NCI-H2081 treated with DMSO at 0.1 percent for 48 hours (cell line): ENCODE data around the gene AGPAT3.

Source experiments
- DNase-seq: peaks from one replicate; lab custom pipeline; 2025; lab: John Stamatoyannopoulos, UW

Gene AGPAT3

DNA sequence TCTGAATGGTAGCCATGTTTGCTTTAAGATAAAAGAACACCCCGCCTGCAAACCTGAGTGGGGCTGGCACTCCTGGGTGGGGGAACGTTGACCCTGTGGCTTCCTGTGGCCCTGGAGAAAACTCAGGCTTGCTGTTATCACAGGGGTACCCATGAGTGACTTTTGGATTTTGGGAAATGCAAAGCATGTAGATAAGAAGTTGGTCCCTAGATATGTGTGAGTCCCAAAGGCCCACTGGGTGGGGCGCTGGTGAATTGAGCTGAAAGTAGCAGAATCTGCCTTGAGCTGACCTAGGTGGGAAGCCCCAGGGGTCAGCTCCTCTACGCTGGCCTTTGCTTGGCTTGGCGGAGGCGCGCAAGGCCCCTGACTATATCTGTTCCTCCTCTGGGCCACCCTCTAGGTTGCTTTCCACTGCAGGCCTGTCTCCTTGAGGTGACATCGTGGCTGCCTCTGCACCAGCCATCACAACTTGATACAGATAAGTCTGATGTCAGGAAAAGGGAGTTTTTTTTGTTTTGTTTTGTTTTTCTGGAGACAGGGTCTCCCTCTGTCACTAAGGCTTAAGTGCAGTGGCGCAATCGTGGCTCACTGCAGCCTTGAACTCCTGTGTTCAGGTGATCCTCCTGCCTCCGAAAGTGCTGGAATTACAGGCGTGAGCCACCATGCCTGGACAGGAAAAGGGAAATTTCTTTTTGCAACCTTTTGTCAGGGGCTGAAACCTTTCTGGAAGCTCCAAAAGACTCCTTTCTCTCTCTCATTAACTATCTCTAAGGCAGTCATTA, 72.2 kb downstream of the AGPAT3 start:
- DNase-seq, result no peak

DNA sequence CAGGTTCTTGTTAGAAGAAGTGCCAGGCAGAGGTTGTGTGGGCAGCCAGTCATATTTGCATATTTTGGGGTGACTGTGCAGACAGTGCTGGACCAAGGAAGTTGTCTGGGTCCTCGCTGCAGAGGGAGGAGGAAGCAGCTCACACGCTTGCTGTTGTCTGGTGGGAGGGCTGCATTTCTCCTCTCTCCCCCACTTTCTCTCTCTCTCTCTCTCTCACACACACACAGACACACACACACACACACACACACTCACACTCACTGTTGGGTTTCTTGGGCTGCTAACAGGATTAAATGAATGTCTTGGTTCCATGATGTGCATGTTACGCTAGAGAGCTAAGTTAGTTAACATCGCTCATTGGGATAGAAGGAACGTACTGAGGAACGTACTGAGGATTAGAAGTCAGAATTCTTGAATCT, 72.9 kb downstream of the AGPAT3 start:
- DNase-seq, result no peak

DNA sequence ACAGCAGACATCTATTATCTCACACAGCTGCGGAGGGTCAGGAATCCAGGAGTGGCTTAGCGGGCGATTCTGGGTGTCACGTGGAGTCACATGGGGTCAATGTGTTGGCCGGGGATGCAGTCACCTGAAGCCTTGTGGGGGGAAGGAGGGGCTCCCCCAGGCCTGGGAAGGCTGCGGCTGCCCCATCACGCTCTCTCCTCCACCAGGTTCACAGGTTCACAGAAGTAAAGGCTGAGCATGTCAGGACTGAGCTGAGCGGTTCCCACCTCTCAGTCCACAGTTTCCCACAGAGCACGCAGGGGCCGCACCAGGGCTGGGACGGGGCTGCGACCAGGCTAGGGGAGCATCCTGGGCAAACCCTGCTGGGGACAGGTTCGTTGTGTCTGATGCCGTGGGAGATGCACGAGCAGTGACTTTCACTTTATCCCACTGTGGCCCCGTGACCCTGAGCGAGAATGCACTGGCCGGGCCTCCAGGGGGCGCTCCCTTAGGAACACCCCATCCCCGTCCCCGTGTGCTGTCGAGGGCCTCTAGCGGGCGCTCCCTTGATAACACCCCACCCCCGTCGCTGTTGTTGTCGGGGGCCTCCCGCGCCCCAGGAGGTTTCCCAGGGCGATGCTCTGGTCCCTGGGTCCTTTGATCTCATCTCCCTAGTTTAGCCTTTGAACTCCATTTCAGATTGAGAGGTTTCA, 73.9 kb downstream of the AGPAT3 start:
- DNase-seq, result no peak

DNA sequence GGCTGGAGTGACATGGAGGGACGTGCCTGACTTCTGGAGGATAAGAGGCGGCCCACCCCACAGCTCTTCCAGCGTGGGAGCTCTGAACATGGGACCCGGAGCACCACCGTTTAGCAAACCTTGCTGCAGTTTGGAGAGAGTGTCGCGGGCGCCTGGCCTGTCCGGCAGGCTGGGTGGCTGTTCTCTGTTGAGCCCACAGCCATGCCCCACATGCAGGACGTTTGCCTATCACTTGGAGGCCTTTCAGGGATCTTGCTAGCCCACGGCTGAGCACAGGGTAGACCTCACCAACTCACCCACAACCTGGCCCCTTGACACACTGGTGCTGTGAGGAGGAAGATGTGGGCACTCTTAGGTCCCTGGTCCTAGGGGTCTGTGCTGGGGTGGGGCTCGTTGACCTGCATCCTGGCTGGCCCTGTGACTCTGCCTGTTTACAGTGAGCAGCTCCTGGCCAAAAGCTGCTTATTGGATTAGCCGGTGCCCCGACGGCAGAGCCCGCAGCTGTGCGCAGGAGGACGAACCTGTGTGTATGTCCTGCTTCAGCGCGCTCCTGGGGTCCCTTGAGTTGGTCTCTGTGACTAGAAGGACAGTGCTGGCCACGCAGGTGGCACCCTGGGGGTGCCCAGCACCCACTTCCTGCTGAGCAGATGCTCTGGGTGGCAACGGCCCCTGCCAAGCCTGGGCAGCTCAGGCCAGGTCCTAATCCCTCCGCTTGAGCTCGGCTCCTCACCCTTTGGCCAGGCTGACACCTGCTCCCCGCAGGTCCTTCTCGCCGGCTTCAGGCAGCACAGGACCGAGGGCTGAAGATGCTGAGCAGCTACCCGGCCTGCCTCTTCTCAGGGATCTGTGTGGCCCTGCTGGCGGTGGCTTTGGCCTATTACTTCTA, 74.7 kb downstream of the AGPAT3 start:
- DNase-seq, result no peak

DNA sequence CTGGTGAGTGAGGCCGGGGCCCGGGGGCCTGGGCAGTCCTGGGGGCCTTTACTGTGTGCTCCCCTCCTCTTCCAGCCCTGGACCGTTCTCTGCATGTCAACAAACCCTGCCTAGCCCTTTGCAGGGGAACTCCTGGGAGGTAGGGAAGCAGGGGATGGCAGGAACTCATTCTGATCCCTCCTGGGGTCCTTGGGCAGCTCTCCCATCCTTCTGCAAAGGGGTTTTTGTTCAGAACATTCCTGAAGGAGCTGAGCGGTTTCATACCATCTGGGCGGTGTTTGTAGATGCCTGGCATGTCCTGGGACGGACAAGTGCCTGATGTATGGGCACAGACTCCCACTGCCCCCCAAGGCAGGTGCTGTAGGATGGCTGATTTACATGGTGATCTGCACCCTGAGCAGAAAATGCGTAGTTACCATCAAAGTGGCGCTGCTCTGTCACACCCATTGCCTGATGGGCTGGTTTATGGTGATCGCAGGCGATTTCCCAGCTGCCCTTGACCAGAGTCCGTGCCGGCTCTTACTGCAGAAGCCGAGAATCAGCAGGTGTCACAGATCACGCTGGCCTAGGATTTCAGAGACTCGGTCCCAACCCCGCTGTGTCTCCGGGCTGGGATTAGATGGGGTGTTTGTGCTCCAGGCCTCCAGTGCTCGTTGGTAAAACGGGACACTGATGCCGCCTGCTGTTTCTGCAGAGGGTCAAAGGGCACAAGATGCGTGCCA, 75.5 kb downstream of the AGPAT3 start:
- no peak for DNase-seq

DNA sequence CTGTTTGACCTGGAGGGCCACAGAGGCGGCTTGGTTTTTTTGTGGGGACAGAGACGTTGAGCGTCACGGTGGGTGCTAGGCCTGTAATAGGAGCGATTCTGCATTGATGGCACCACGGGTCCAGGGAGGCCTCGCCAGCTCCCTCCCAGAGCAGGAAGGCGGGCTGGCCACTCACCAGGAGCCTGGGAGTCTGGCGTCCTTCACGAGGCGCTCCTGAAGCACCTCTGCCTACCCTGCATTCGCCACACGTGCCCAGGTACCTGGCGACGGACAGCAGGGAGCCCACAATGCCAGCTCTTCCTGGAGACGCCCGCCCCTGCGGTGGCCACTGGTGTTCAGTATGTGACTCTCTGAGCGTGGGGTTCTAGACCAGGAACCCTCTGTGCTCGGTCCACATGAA, 77.2 kb downstream of the AGPAT3 start:
- DNase-seq, result no peak

DNA sequence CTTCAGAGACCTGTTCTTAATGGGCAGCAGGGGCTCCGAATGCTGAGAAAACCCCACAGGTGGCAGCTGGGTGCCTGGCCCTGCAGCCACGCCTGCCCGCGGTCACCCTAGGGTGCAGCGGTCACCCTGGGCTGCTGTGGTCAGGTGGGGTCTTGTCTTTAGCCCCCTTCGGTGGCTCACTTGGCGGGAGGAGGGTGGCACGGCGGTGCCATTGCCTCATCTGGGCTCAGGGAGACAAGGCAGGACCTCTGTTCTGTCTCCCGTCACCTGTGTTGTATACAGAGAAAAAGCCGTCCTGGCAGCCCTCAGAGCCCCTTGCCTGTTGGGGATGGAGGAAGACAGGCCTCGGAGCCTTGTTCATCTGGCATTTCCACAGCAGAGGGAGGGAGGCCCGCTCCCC, 77.6 kb downstream of the AGPAT3 start:
- DNase-seq, result no peak

DNA sequence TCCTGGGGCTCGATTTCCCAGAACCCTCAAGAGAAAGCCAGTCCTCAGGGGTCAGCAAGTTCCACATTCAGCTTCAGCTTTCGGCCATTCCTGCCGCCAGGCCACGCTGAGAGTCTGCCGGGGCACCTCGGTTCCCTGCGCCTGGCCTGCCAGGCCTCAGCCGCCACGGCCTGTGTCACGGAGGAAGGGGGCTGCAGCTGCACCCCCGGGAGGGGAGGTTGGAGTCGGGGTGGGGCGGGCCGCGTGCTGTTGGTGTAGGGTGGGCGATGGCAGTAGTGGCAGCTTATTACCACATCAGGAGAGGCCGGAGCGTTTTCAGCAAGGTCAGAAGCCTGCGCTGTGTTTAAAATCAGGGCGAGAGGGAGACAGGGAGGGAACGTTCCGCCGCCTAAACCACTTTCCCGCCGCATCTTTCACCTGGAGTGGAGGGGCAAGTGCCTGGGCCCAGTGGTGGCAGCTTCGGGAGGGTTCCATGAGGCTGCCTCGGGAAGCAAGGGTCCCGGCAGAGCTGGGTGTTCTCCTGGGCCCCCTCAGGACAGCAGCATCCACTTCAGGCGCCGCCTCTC, 78.6 kb downstream of the AGPAT3 start:
- no peak for DNase-seq

DNA sequence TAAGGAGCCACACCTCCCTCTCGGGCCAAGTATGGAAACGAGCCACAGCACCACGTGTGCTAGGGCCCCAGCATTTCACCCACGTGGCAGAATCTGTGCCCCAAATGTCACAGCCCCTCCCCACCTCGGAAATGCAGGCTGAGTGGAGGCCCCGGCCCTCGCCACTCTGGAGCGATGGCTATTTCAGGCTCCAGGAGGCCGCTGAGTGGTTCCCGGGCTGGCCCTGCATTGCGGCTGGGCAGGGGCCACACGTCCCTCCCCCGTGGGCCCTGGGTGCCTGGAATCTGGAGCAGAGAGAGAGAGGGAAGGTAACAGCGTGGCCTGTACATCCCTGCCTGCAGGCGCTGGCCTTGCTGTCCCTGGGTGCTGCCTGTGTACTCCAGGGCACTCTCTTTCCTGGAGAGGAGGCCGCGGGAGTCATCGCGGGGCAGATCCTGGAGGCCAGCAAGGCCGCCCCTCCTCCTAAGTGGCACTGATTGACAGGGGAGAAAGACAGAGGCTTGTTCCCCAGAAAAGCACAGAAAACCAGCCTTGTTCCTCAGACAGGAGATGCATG, 79.1 kb downstream of the AGPAT3 start:
- no peak for DNase-seq

DNA sequence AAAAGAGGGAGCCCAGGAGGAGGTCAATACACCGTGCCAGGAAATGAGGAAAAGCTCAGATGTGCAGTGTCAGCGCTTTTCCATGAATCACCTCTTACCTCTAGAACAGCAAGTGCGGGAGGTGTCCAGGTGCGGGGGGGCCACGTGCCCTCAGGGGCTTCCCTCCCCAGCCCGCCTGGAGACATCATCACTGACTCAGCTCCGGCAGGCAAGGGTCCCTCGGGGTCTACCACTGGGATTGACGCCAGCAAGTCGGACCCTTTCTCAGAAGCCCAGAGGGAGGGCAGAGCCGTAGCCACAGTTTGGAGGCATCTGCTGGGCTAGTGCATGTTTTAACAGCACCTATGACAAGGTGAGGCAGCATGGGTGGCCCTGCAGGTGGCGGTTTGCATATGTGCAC, 79.7 kb downstream of the AGPAT3 start:
- no peak for DNase-seq

DNA sequence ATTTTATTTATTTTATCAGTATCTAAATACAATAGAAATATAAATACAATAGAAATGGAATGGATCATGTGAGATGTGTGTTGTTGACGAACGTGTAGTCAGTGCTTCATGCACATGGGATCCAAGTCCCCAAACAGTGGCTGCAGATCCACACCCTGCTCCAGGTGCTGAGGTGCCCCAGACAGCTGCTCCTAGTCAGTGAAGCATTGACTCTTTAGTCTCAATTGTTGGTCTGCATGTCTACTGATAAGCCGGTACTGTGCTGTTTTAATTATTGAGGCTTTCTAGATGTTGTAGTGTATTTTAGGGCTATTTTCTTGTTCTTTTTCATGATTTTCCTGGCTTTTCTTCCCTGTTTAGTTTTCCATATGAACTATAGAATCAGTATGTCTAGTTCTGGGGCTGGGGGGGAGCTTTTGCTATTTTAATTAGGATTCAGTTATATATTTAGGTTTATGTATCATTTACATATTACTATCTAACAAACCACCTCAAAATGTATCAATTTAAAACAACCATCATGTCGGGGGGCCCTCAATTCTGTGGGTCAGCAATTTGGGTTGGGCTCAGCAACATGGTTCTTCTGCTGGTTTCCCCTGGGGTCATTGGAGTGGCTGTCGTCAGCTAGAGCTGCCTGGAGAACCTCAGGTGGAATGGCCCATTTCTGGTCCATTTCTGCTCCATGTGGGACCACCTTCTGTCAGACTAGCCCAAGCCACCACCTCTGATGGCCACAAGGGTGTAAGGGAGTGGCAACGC, 83.9 kb downstream of the AGPAT3 start:
- no peak for DNase-seq

DNA sequence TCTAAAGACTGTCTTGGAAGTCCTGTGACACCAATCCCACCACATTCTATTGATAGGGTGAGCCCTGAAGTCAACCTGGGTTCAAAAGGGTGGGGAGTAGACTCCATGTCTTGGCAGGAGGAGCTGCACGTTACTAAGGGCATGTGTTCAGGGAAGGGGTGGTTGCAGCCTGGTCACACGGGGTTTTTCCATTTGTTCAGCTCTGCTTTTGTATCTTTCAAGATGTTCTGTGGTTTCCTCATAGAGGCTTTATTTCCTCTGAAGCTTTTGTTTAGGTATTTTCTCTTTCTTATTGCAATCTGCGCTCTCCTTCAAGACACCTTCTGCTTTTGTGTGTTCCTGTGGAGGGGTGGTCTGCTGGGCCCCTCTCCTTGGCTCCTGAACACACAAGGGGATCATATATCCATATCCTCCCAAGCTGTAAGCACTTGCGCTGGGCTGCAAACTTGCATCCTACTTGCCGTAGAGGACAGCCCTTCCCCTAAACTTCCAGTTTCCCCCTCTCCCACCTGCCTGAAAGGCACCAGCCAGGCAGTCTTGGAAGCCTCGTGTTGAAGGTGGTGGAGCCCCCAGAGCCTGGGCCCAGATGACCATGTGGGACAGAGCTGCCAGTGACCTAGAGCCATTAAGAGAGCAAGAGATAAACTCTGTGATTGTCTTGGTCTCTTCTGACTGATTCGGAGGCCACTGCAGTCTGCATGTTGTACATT, 84.6 kb downstream of the AGPAT3 start:
- DNase-seq, result no peak

DNA sequence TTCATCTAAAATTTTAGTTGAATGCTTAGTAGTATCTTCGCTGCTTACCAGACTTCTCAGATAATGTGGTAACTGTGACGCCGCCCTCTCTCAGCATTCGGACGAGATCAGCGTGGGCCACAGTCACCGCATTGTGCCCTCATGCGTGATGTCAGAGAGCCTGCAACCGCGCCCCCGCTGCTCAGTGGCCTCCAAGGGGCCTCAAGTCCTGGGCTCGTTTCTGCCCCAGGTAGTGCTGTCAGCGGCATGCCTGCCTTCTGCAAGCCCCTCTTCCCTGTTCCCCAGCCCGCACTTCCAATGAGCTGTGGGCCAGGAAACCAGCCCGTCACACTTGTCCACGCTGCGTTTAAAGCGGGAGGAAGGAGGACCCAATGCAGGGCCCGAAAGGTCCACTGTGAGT, 85.5 kb downstream of the AGPAT3 start:
- no peak for DNase-seq

DNA sequence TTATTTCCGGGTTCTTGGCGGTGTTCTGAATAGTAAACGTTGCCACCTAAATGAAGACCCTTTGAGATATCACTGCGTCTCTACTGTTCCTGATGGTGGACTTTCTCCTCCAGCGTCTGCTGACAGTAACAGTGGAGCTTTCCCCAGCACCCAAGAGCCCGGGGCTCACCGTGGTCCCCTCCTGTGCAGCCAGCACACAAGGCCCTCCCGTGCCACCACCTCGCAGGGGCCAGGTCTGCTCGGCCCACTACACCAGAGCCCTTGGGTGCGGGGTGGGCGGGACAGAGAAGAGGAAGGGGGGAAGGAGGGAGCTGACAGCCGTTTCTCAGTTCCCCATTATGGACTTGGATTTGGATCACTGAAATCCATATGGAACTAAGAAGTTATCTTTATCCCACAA, 85.9 kb downstream of the AGPAT3 start:
- no peak for DNase-seq

DNA sequence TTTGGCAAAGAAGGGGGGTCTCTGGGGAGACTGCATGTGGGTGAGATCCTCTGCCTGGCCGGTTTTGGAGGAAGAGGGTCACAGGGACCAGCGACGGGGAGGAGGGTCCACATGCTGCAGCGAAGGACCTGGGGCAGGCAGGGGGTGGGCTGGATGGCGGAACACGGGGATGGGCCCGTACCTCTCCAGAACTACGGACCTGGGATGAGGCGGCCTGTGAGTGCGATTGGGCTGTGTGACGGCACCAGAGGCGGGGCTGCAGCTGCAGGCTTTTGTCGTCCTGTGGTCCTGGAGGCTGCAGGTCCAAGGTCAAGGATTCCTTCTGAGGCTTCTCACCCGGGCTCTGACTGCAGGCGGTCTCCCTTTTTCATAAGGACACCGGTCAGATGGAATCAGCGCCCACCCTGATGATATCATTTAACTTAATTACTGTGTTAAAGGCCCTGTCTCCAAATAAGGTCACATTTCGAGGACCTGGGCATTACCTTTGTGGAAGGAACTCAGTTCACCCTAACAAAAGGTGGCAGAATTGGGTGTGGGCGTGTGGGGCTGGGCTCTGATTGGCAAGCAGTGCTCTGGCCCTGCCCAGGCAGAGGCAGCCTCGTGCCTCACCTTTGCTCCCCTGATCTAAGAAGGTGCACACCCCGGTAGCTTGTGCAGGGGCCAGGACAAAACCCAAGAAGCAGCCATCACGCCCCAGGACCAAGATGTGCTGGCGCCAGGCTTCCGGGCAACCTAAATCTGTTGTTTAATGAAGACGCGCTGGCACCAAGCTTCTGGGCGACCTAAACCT, 87.1 kb downstream of the AGPAT3 start:
- DNase-seq, result no peak

DNA sequence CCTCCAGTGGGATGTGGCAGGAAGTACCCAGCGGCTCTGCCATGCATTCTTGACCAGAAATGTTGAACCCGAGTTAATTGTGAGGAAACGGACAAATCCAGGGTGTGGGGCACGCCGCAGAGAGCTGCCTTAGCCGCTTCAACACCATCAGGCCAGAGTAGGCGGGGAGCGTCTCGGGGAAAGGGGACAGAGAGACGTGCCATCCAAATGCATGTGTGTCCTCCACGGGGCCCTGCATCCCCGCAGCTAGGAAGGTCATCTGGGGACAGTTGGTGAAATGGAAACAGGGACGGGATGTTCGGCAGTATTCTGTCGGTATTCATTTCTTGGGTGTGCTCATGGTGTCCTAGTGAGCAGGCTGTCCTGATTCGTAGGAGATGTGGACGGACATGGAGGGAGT, 88.0 kb downstream of the AGPAT3 start:
- no peak for DNase-seq

DNA sequence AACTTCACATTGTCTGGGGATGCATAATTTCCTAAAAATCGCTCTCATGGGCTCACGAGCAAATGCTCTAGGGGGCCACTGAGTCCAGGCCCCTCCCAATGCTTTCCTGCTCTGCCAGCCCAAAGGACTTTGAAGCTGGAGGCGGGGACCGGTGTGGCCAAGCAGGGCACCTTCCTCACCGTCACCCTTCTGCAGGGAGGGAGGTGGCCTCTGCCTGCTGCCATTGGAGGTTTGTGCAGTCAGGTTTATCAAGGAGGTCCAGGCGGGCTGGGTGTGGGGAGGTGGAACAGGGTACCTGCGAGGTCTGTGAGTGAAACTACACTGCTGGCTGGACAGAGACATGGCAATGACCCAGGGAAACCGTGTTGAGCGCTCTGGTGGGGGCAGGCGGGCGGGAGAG, 89.0 kb downstream of the AGPAT3 start:
- DNase-seq, result no peak

DNA sequence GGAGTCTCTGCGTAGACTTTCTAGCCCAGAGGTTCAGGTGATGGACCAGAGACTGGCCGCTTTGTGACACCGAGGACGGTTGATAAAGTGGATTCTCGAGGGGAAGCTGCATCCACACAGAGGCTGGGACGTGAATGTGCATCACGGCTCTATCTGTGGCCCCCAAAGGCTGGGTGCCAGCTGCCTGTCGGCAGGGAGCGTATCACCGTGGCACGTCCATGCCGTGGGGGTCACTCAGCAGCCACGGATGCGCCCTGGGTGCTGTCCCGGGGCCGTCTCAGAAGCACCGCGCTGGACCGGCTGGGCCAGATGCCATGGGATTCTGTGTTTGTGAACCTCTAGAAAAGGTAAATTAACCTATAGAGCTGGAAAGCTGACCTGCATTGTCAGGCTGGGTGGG, 89.9 kb downstream of the AGPAT3 start:
- no peak for DNase-seq

DNA sequence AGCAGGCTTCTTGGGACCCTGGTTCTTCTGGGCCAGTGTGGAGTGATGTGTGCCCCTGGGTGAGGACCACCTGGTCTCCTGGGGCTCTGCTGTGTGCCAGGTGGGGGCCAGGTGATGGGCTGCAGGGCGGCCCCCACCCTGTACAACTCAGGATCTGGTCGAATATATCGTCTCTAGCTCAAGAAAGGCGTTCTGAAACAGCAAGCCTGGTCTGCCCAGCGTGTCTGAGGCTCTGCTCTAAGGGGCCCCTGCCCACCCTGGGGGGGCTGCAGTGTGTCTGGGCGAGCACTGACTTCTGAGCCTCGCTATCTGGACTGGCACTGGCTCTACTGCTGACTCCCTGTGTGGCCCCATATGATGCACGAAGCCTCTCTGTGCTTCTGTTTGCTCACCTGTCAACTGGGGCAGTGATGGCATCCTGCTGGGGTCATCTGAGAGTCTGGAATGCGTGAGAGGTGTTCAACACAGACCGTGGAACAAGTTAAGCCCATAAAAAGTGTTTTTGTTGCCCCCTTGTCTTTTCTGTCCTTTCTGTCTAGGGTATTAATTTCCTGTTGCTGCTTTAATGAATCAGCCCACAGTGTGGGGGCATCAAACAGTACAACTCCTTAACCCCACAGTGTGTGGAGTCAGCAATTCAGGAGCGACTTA, 91.1 kb downstream of the AGPAT3 start:
- DNase-seq, result no peak
